ENCODE measurements around the gene DNAJB2. TPM values are rescaled to one million over a fixed set of nuclear protein-coding genes. Genes with fewer than 3 reads are reported as not detected.

Gene DNAJB2
- total RNA-seq, 4 donors from 2014 or later: 30.3 to 72.6 (median 35.1) TPM

GRCh38 chr2:219296631-219297391 lies 17.6 kb downstream of the DNAJB2 start:
- no peak overlapping the region for H3K4me3 ChIP-seq
- no peak for DNase-seq

GRCh38 chr2:219297766-219298456 lies 18.7 kb downstream of the DNAJB2 start:
- H3K27me3 ChIP-seq: peaks cover 0 to 41% (median 0%) of the 10 kb centered on the region in 4 donors
- H3K4me3 ChIP-seq: no peak overlapping the region
- no peaks in the 10 kb centered on the region for H3K9me3 ChIP-seq
- no peak for DNase-seq
- H3K36me3 ChIP-seq: no peaks in the 10 kb centered on the region
- intact Hi-C loops (cut with DNase I): loop anchor here (5.0 kb wide), 1 partner anchor 136 kb away; the partner anchor contains the start of gene NHEJ1
- 68 to 75% methylated on average over 7 of the region's 14 CpGs for WGBS, 2 donors
- H3K27ac ChIP-seq: no peak overlapping the region
- TF ChIP-seq CTCF (IDR thresholded peaks at IDR 0.05): no peak
- no peak for TF ChIP-seq POLR2A (IDR thresholded peaks at IDR 0.05)
- H3K4me1 ChIP-seq: peaks cover 9 to 25% (median 11%) of the 10 kb centered on the region in 3 donors

More at GRCh38 chr2:219296631-219297391, 17.6 kb downstream of the DNAJB2 start:
- intact Hi-C loops (cut with DNase I): loop anchor here (5.0 kb wide), 1 partner anchor 135 kb away; the partner anchor contains the start of gene NHEJ1
- Histone ChIP-seq H3K9me3 (no peaks in the 10 kb centered on the region), H3K4me1 (peaks cover 9 to 25% (median 11%) of the 10 kb centered on the region in 3 donors), H3K27me3 (peaks cover 0 to 30% (median 0%) of the 10 kb centered on the region in 4 donors), H3K27ac (no peak overlapping the region), H3K36me3 (no peaks in the 10 kb centered on the region)
- TF ChIP-seq CTCF (IDR thresholded peaks at IDR 0.05) (no peak), POLR2A (IDR thresholded peaks at IDR 0.05) (no peak)
- WGBS, 2 donors: 76 to 81% methylated on average over 10 to 13 of the region's 25 CpGs

GRCh38 chr2:219298759-219299371 lies 19.7 kb downstream of the DNAJB2 start:
- DNase-seq: no peak
- peak; percentile 97 to 100 (median 99) for TF ChIP-seq CTCF (IDR thresholded peaks at IDR 0.05)
- no peak for TF ChIP-seq POLR2A (IDR thresholded peaks at IDR 0.05)
- H3K9me3 ChIP-seq: no peaks in the 10 kb centered on the region
- H3K36me3 ChIP-seq: no peaks in the 10 kb centered on the region
- H3K4me1 ChIP-seq: peaks cover 9 to 23% (median 11%) of the 10 kb centered on the region in 3 donors
- H3K27me3 ChIP-seq: peaks cover 0 to 51% (median 0%) of the 10 kb centered on the region in 4 donors
- intact Hi-C loops (cut with DNase I): loop anchor here (5.0 kb wide), 1 partner anchor 137 kb away; the partner anchor contains the start of gene NHEJ1
- no peak overlapping the region for H3K4me3 ChIP-seq
- 3 to 18% methylated on average over 8 to 12 of the region's 15 CpGs for WGBS, 2 donors
- no peak overlapping the region for H3K27ac ChIP-seq

- Histone ChIP-seq H3K36me3 (no peaks in the 10 kb centered on the region), H3K27me3 (peaks cover 0 to 53% (median 0%) of the 10 kb centered on the region in 4 donors), H3K9me3 (no peaks in the 10 kb centered on the region), H3K4me3 (no peak overlapping the region), H3K4me1 (peaks cover 5 to 18% (median 7%) of the 10 kb centered on the region in 3 donors), H3K27ac (no peak overlapping the region)
- WGBS, 2 donors: 82% methylated on average over 5 of the region's 6 CpGs; no CpG with 5 or more reads in 1 of the 2 donors
- intact Hi-C loops (cut with DNase I): loop anchor here (5.0 kb wide), 1 partner anchor 137 kb away; the partner anchor contains the start of gene NHEJ1
- no peak for DNase-seq
- TF ChIP-seq CTCF (IDR thresholded peaks at IDR 0.05) (no peak), POLR2A (IDR thresholded peaks at IDR 0.05) (no peak)
These were observed 20.2 kb downstream of the DNAJB2 start for GRCh38 chr2:219299372-219299760.

Measured in esophagus squamous epithelium (tissue), 5 donors.